ENCODE data around the gene MIPOL1. TPM values are rescaled to one million over a fixed set of nuclear protein-coding genes. Genes with fewer than 3 reads are reported as not detected.
A peak's percentile ranks its signal among the peaks of the same experiment; 100 is the strongest.
"Not testable (repeated sequence)": the region's sequence is repeated elsewhere in the genome, so short reads cannot be mapped to it uniquely, and the experiment has no call there.

Gene MIPOL1
- total RNA-seq, 1 donor from 2014 or later, result 11.1 TPM

DNA sequence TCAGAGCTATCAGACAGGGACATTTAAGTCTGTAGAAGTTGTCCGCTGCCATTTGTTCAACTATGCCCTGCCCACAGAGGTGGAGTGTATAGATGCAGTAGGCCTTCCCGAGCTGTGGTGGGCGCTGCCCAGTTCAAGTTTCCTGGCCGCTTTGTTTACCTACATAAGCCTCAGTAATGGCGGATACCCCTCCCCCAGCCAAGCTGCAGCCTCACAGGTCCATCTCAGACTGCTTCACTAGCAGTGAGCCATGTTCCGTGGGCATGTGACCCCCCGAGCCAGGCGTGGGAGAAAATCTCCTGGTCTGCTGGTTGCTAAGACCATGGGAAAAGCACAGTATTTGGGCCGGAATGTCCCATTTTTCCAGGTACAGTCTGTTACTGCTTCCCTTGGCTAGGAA lies 165.9 kb downstream of the MIPOL1 start:
- H3K36me3 ChIP-seq (ENCODE audit: control insufficient read depth, insufficient read depth, low read length), result no peaks in the 10 kb centered on the region
- no peaks in the 10 kb centered on the region for H3K27me3 ChIP-seq (ENCODE audit: control insufficient read depth, insufficient read depth, low read length)
- TF ChIP-seq, protein P1, sequence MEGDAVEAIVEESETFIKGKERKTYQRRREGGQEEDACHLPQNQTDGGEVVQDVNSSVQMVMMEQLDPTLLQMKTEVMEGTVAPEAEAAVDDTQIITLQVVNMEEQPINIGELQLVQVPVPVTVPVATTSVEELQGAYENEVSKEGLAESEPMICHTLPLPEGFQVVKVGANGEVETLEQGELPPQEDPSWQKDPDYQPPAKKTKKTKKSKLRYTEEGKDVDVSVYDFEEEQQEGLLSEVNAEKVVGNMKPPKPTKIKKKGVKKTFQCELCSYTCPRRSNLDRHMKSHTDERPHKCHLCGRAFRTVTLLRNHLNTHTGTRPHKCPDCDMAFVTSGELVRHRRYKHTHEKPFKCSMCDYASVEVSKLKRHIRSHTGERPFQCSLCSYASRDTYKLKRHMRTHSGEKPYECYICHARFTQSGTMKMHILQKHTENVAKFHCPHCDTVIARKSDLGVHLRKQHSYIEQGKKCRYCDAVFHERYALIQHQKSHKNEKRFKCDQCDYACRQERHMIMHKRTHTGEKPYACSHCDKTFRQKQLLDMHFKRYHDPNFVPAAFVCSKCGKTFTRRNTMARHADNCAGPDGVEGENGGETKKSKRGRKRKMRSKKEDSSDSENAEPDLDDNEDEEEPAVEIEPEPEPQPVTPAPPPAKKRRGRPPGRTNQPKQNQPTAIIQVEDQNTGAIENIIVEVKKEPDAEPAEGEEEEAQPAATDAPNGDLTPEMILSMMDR (IDR thresholded peaks at IDR 0.05; ENCODE audit: insufficient read depth, low read length, severe bottlenecking), result no peak
- no peak for FAIRE-seq
- DNase-seq (ENCODE audit: low read depth), result no peak
- H3K4me3 ChIP-seq (ENCODE audit: low read depth, low read length), result no peak overlapping the region

GRCh38 chr14:37369425-37369824 lies 171.7 kb downstream of the MIPOL1 start:
- peak; percentile 3 for DNase-seq (ENCODE audit: low read depth)
- FAIRE-seq, result no peak
- TF ChIP-seq, protein P1 (IDR thresholded peaks at IDR 0.05; ENCODE audit: insufficient read depth, low read length, severe bottlenecking), result no peak

GRCh38 chr14:37375566-37375965 lies 177.8 kb downstream of the MIPOL1 start:
- H3K27me3 ChIP-seq (ENCODE audit: control insufficient read depth, insufficient read depth, low read length), result no peaks in the 10 kb centered on the region
- TF ChIP-seq, protein P1 (IDR thresholded peaks at IDR 0.05; ENCODE audit: insufficient read depth, low read length, severe bottlenecking), result no peak
- FAIRE-seq (no peak), DNase-seq (ENCODE audit: low read depth) (no peak)
- H3K36me3 ChIP-seq (ENCODE audit: control insufficient read depth, insufficient read depth, low read length), result no peaks in the 10 kb centered on the region
- no peak overlapping the region for H3K4me3 ChIP-seq (ENCODE audit: low read depth, low read length)

More at GRCh38 chr14:37369425-37369824, 171.7 kb downstream of the MIPOL1 start:
- Histone ChIP-seq H3K27me3 (ENCODE audit: control insufficient read depth, insufficient read depth, low read length) (no peaks in the 10 kb centered on the region), H3K36me3 (ENCODE audit: control insufficient read depth, insufficient read depth, low read length) (no peaks in the 10 kb centered on the region), H3K4me3 (ENCODE audit: low read depth, low read length) (no peak overlapping the region)

DNA sequence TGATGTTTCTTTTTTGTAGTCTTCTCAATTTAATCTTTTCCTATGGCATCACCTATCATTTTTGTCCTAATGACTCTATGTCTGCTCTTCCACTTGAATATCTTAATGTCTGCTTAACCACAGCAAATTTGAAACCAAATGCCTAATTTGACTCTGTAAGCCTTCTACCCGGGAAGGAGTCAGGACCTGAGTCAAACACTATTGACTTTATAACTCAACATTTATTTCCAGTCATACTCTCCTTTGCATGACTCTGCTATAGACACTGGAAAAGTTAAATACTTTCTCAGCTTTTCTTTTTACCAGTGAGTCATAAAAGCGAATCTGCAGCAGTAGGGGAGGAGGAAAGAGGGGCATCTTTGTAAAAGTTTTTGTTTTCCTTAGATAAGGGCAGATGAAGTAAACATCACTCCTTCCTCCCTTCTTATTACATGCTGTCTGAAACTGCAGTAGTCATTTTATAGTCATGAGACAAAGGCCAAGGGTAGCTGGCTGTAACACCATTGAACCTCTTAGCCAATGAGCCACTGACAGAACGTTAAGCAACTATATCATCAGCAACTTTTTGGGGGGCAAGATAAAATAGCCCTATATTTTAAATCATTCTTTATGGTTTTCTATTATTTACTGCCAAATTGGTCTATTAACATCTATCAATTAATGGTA lies 179.3 kb downstream of the MIPOL1 start:
- TF ChIP-seq, protein P1 (IDR thresholded peaks at IDR 0.05; ENCODE audit: insufficient read depth, low read length, severe bottlenecking), result no peak
- FAIRE-seq, result no peak

GRCh38 chr14:37384870-37385596 lies 187.3 kb downstream of the MIPOL1 start:
- FAIRE-seq, result no peak
- TF ChIP-seq, protein P1 (IDR thresholded peaks at IDR 0.05; ENCODE audit: insufficient read depth, low read length, severe bottlenecking), result no peak
- Histone ChIP-seq H3K27me3 (ENCODE audit: control insufficient read depth, insufficient read depth, low read length) (no peaks in the 10 kb centered on the region), H3K36me3 (ENCODE audit: control insufficient read depth, insufficient read depth, low read length) (no peaks in the 10 kb centered on the region), H3K4me3 (ENCODE audit: low read depth, low read length) (no peak overlapping the region)
- DNase-seq (ENCODE audit: low read depth), result no peak

More for the DNA sequence above, 179.3 kb downstream of the MIPOL1 start:
- DNase-seq (ENCODE audit: low read depth), result peak; percentile 28
- Histone ChIP-seq H3K27me3 (ENCODE audit: control insufficient read depth, insufficient read depth, low read length) (no peaks in the 10 kb centered on the region), H3K4me3 (ENCODE audit: low read depth, low read length) (no peak overlapping the region), H3K36me3 (ENCODE audit: control insufficient read depth, insufficient read depth, low read length) (no peaks in the 10 kb centered on the region)

- not testable (repeated sequence) for DNase-seq (ENCODE audit: low read depth); FAIRE-seq; H3K4me3 ChIP-seq (ENCODE audit: low read depth, low read length); H3K36me3 ChIP-seq (ENCODE audit: control insufficient read depth, insufficient read depth, low read length); H3K27me3 ChIP-seq (ENCODE audit: control insufficient read depth, insufficient read depth, low read length)
Observed at GRCh38 chr14:37397157-37397940, 199.6 kb downstream of the MIPOL1 start.
